OCI-LY3 (cell line): ENCODE measurements around the gene FXYD7.

Experiments
- H2AFZ ChIP-seq: fragments of 200-600, 300-600 bp; shearing (Covaris generic); 2 replicates; pipeline ENCODE4 v1.6.0; 2014; ENCODE audit warnings: antibody characterized with exemption, low read depth, low read length
- H3K27ac ChIP-seq: fragments of 200-600, 300-600 bp; sonication (generic); 2 replicates; pipeline ENCODE4 v1.5.1; 2014; ENCODE audit warnings: mild to moderate bottlenecking, low read length, moderate library complexity, mixed read lengths
- H3K27me3 ChIP-seq: fragments of 200-600, 300-600 bp; sonication (generic); 2 replicates; pipeline ENCODE4 v1.6.1; 2014; ENCODE audit warnings: low read depth, low read length, mixed read lengths
- H3K36me3 ChIP-seq: fragments of 200-600, 300-600 bp; sonication (generic); replicated peaks from 2 replicates; pipeline ENCODE3; 2014; ENCODE audit warnings: low read depth, low read length, mixed read lengths
- H3K4me1 ChIP-seq: fragments of 300-600, 200-600 bp; sonication (generic); 2 replicates; pipeline ENCODE4 v1.6.1; 2014; ENCODE audit warnings: low read length, mixed read lengths
- H3K4me2 ChIP-seq: fragments of 200-600, 300-600 bp; sonication (generic); 2 replicates; pipeline ENCODE4 v1.6.1; 2014; ENCODE audit warnings: low read length, mixed read lengths
- H3K4me3 ChIP-seq: fragments of 300-600, 200-600 bp; sonication (generic); 2 replicates; pipeline ENCODE4 v1.5.1; 2014; ENCODE audit warnings: antibody characterized with exemption, mild to moderate bottlenecking, low read length, moderate library complexity
- H3K79me2 ChIP-seq: fragments of 300-600, 200-600 bp; shearing (Covaris generic); 2 replicates; pipeline ENCODE4 v1.6.1; 2014; ENCODE audit warnings: mild to moderate bottlenecking, low read length, mixed read lengths
- H3K9ac ChIP-seq: fragments of 300-600, 200-600 bp; shearing (Covaris generic); 2 replicates; pipeline ENCODE4 v1.6.0; 2014; ENCODE audit warnings: mild to moderate bottlenecking, low read length, moderate library complexity
- H3K9me3 ChIP-seq: fragments of 200-600, 300-600 bp; shearing (Covaris generic); 2 replicates; pipeline ENCODE4 v1.6.1; 2014; ENCODE audit warnings: low read length, mixed read lengths; ENCODE audit not compliant: insufficient read depth
- H4K20me1 ChIP-seq: fragments of 200-600, 300-600 bp; sonication (generic); 2 replicates; pipeline ENCODE4 v1.6.1; 2016; ENCODE audit warnings: low read length, mixed read lengths; ENCODE audit not compliant: insufficient read depth
- CTCF ChIP-seq: fragments of 200-600, 300-600 bp; sonication (generic); IDR thresholded peaks from 2 replicates; pipeline ENCODE4 v1.5.1; 2014; ENCODE audit warnings: antibody characterized with exemption, low read length, low read depth
- EZH2phosphoT487 ChIP-seq: fragments of 200-600 bp; shearing (Covaris generic); IDR thresholded peaks from 2 replicates; pipeline ENCODE4 v1.6.1; 2018; ENCODE audit warnings: antibody characterized with exemption, mixed run types, low read depth

The FXYD7 gene

GRCh38 chr19:35169221-35169995, 26.4 kb downstream of the FXYD7 start:
- peaks cover 17% of the 10 kb centered on the region for H3K4me1 ChIP-seq

DNA sequence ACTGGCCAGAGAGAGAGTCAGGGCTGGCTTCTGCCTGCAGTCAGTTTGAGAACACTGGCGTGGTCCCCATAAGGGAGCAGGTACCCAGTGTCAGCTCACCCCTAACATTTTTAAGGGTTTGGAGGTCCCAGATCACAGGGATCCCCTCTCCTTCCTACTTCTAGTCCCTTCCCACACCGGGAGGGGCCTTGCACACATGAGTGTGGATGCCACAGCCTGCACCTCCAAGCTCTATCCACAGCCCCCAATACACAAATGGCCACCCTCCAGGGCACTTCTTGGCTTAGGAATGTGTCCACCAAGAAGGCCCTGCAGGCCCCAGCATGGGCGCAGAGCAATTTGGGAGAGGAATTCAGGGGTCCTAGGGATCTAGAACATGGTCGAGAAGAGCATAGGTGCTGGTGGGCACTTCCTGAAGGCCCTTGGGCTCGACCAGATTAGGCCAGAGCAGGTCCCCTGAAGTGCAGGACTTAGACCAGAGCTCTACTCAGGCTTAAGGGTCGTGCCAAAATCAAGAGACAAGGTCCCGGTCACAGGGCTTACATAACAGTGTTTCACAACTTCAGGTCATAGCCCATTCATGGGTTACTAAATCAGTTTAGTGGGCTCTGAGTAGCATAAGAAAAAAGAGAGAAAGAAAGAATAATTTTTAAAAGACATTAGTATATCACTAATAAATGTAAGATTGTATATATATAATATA, 27.5 kb downstream of the FXYD7 start:
- peaks cover 15% of the 10 kb centered on the region; the same call in 1 of the 2 replicates for H3K9me3 ChIP-seq
- TF ChIP-seq CTCF (no peak), EZH2phosphoT487 (no peak)
- no peak overlapping the region for H3K4me2 ChIP-seq
- no peak overlapping the region for H3K27ac ChIP-seq
- no peak overlapping the region for H3K4me3 ChIP-seq
- H2AFZ ChIP-seq = no peak overlapping the region
- H3K9ac ChIP-seq = no peak overlapping the region
- H4K20me1 ChIP-seq = no peaks in the 10 kb centered on the region
- H3K27me3 ChIP-seq = no peaks in the 10 kb centered on the region
- H3K36me3 ChIP-seq = peaks cover 26% of the 10 kb centered on the region
- no peaks in the 10 kb centered on the region for H3K79me2 ChIP-seq
- H3K4me1 ChIP-seq = peaks cover 17% of the 10 kb centered on the region

More at GRCh38 chr19:35169221-35169995, 26.4 kb downstream of the FXYD7 start:
- H3K9ac ChIP-seq = no peak overlapping the region
- H3K36me3 ChIP-seq = peaks cover 36% of the 10 kb centered on the region
- H3K9me3 ChIP-seq = peaks cover 24% of the 10 kb centered on the region
- no peaks in the 10 kb centered on the region for H3K27me3 ChIP-seq
- H3K4me3 ChIP-seq = no peak overlapping the region
- TF ChIP-seq CTCF = no peak
- TF ChIP-seq EZH2phosphoT487 = no peak
- H2AFZ ChIP-seq = no peak overlapping the region
- H3K79me2 ChIP-seq = no peaks in the 10 kb centered on the region
- no peaks in the 10 kb centered on the region for H4K20me1 ChIP-seq
- H3K27ac ChIP-seq = no peak overlapping the region
- no peak overlapping the region for H3K4me2 ChIP-seq

DNA sequence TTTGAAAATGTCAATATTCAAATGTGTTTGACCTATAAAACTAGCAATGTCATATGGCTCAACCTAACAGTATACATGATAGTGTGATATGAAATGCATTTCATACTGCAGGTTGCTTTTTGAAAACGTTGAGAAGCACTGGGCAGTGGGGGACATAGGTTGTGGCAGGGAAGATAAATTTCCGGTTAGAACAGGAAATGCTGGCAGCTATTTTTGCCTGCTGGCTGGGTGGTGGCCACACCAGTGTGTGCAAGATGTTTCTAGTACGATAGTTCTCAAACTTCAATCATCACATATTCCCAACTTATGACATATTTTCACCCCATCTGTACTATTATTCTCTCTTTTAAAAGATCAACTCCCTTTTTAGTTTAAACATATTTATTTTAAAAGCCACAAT, 28.7 kb downstream of the FXYD7 start:
- no peaks in the 10 kb centered on the region for H3K27me3 ChIP-seq
- peaks cover 14% of the 10 kb centered on the region for H3K36me3 ChIP-seq
- H3K79me2 ChIP-seq = no peaks in the 10 kb centered on the region
- no peak overlapping the region for H3K4me2 ChIP-seq
- TF ChIP-seq EZH2phosphoT487 (no peak), CTCF (no peak)
- peaks cover 14% of the 10 kb centered on the region for H3K4me1 ChIP-seq
- no peaks in the 10 kb centered on the region for H4K20me1 ChIP-seq
- no peak overlapping the region for H3K4me3 ChIP-seq
- peaks cover 3% of the 10 kb centered on the region; the same call in 1 of the 2 replicates for H3K9me3 ChIP-seq
- H2AFZ ChIP-seq = no peak overlapping the region
- no peak overlapping the region for H3K9ac ChIP-seq
- H3K27ac ChIP-seq = no peak overlapping the region

GRCh38 chr19:35174226-35174625, 31.2 kb downstream of the FXYD7 start:
- TF ChIP-seq CTCF = no peak
- no peak for TF ChIP-seq EZH2phosphoT487
- Histone ChIP-seq H4K20me1 (no peaks in the 10 kb centered on the region), H3K4me1 (no peaks in the 10 kb centered on the region), H3K36me3 (peaks cover 8% of the 10 kb centered on the region), H3K27me3 (peaks cover 4% of the 10 kb centered on the region; the same call in 1 of the 2 replicates), H3K9ac (no peak overlapping the region), H3K9me3 (no peaks in the 10 kb centered on the region), H3K4me2 (no peak overlapping the region), H3K4me3 (no peak overlapping the region), H2AFZ (no peak overlapping the region), H3K79me2 (no peaks in the 10 kb centered on the region), H3K27ac (no peak overlapping the region)
